GM12878 (cell line): ENCODE results near the gene AKT1S1. TPM values are rescaled to one million over a fixed set of nuclear protein-coding genes. Genes with fewer than 3 reads are reported as not detected.
A peak's percentile ranks its signal among the peaks of the same experiment; 100 is the strongest.

Experiments used
- BCL11A ChIP-seq: IDR thresholded peaks from 2 replicates; pipeline ENCODE4 v1.6.1; 2011; ENCODE audit warnings: low read depth, low read length
- BMI1 ChIP-seq: fragments of 450-650 bp; IDR thresholded peaks from 2 replicates; pipeline ENCODE4 v1.6.1; 2016; ENCODE audit warnings: mild to moderate bottlenecking, moderate library complexity, borderline replicate concordance
- CHD4 ChIP-seq: fragments of 200-600 bp; sonication (generic); IDR thresholded peaks from 2 replicates; pipeline ENCODE4 v1.6.1; 2016; ENCODE audit warnings: mild to moderate bottlenecking
- HCFC1 ChIP-seq: fragments of 150-350 bp; IDR thresholded peaks from 2 replicates; pipeline ENCODE4 v1.6.1; 2014; ENCODE audit warnings: low read length
- HDGF ChIP-seq: fragments of 450-650 bp; IDR thresholded peaks from 2 replicates; pipeline ENCODE4 v1.6.1; 2016; ENCODE audit warnings: antibody characterized with exemption
- IKZF1 ChIP-seq: fragments of 450-650 bp; conservative IDR thresholded peaks from 2 replicates; pipeline ENCODE4 v1.6.1; 2017; ENCODE audit warnings: antibody characterized with exemption, mild to moderate bottlenecking
- KLF5 ChIP-seq: fragments of 450-650 bp; IDR thresholded peaks from 2 replicates; pipeline ENCODE4 v1.6.1; 2014; ENCODE audit warnings: mild to moderate bottlenecking; ENCODE audit not compliant: partially characterized antibody
- MEF2A ChIP-seq: IDR thresholded peaks from 2 replicates; pipeline ENCODE4 v1.6.1; 2011; ENCODE audit warnings: low read depth, mild to moderate bottlenecking, low read length, moderate library complexity; ENCODE audit not compliant: insufficient read depth
- MXI1 ChIP-seq: fragments of 150-350 bp; IDR thresholded peaks from 2 replicates; pipeline ENCODE4 v1.6.1; 2011; ENCODE audit warnings: low read depth, mild to moderate bottlenecking, inconsistent platforms, low read length, improper control_type of control experiment
- NBN ChIP-seq: fragments of 450-650 bp; IDR thresholded peaks from 2 replicates; pipeline ENCODE4 v1.6.1; 2016
- POLR2A ChIP-seq: IDR thresholded peaks from 2 replicates; pipeline ENCODE4 v1.6.1; 2011; ENCODE audit warnings: low read depth, mild to moderate bottlenecking, low read length
- RAD51 ChIP-seq: fragments of 450-650 bp; IDR thresholded peaks from 2 replicates; pipeline ENCODE4 v1.6.1; 2016; ENCODE audit warnings: moderate library complexity, mild to moderate bottlenecking, inconsistent platforms
- RB1 ChIP-seq: fragments of 450-650 bp; formaldehyde crosslinking; IDR thresholded peaks from 2 replicates; pipeline ENCODE4 v1.6.1; 2017; ENCODE audit warnings: mild to moderate bottlenecking, borderline replicate concordance
- SIN3A ChIP-seq: IDR thresholded peaks from 2 replicates; pipeline ENCODE4 v1.6.1; 2012; ENCODE audit warnings: low read depth, low read length, improper control_type of control experiment
- SMARCA5 ChIP-seq: fragments of 450-650 bp; IDR thresholded peaks from 2 replicates; pipeline ENCODE4 v1.6.1; 2017; ENCODE audit warnings: mild to moderate bottlenecking
- SREBF2 ChIP-seq: IDR thresholded peaks from 2 replicates; pipeline ENCODE4 v1.6.1; 2012; ENCODE audit warnings: mild to moderate bottlenecking, low read length
- SRF ChIP-seq, 2 experiments: IDR thresholded peaks; 2 replicates each; pipeline ENCODE4 v1.6.1; 2011; ENCODE audit warnings: low read depth in 2 of 2, low read length in 2 of 2, mild to moderate bottlenecking in 1 of 2, moderate library complexity in 1 of 2
- ZBED1 ChIP-seq: IDR thresholded peaks from 2 replicates; pipeline ENCODE4 v1.6.1; 2016; ENCODE audit warnings: borderline replicate concordance
- ZNF207 ChIP-seq: fragments of 450-650 bp; IDR thresholded peaks from 2 replicates; pipeline ENCODE4 v1.6.1; 2014; ENCODE audit warnings: antibody characterized with exemption, mild to moderate bottlenecking, borderline replicate concordance
- ZNF217 ChIP-seq: fragments of 450-650 bp; IDR thresholded peaks from 2 replicates; pipeline ENCODE4 v1.6.1; 2017; ENCODE audit warnings: antibody characterized with exemption, mild to moderate bottlenecking
- ZNF622 ChIP-seq: fragments of 450-650 bp; IDR thresholded peaks from 2 replicates; pipeline ENCODE4 v1.6.1; 2017; ENCODE audit warnings: mild to moderate bottlenecking, inconsistent platforms
- ZSCAN29 ChIP-seq: fragments of 450-650 bp; IDR thresholded peaks from 2 replicates; pipeline ENCODE4 v1.6.1; 2017; ENCODE audit warnings: mild to moderate bottlenecking, moderate library complexity
- polyA plus RNA-seq, 11 experiments: library from polyadenylated mRNA; depleted of rRNA in 4 of 11; unstranded in 6 of 11; stranded (reverse) in 5 of 11; fragments of >200 nt; fragmentation: Nextera tagmentation in 4 of 11; fragmentation: Illumina TruSeq in 1 of 11; extraction: Ambion mirVana in 4 of 11; extraction: Trizol in 1 of 11; gene quantifications; 1 replicate in 1 of 11; 2 replicates in 10 of 11; pipeline versions ENCODE4 v1.2.1 to v1.2.3, GENCODE V29; 2011 to 2016; ENCODE audit warnings: inconsistent platforms in 2 of 11, missing spikeins in 2 of 11, low read depth in 1 of 11
- total RNA-seq, 4 experiments: library from RNA; depleted of rRNA in 3 of 4; stranded (reverse); fragments of >200 nt in 3 of 4; fragmentation: Illumina TruSeq in 1 of 4; extraction: Trizol in 1 of 4; gene quantifications; 2 replicates each; pipeline versions ENCODE4 v1.2.1 to v1.2.3, GENCODE V29; 2013 to 2021
- TF ChIP-seq, protein P1 (sequence below): IDR thresholded peaks from 2 replicates; pipeline ENCODE4 v1.6.1; 2011; ENCODE audit warnings: low read depth, mild to moderate bottlenecking, low read length, moderate library complexity, borderline replicate concordance; ENCODE audit errors: extremely low read depth
- TF ChIP-seq, protein P2 (sequence below): fragments of 450-650 bp; IDR thresholded peaks from 2 replicates; pipeline ENCODE4 v1.6.1; 2016; ENCODE audit warnings: mild to moderate bottlenecking
- TF ChIP-seq, protein P3 (sequence below): IDR thresholded peaks from 2 replicates; pipeline ENCODE4 v1.6.1; 2012; ENCODE audit warnings: improper control_type of control experiment, low read depth, low read length; ENCODE audit not compliant: insufficient replicate concordance
- TF ChIP-seq, protein P4 (sequence below): IDR thresholded peaks from 2 replicates; pipeline ENCODE4 v1.6.1; 2012; ENCODE audit warnings: low read length, inconsistent platforms

AKT1S1 gene
- total and polyA plus RNA-seq, 10 of the 15 experiments (the other 5 are each of a cell fraction or from before 2014, with no cell fraction given): 0.43 to 23.0 (median 12.3) TPM

DNA sequence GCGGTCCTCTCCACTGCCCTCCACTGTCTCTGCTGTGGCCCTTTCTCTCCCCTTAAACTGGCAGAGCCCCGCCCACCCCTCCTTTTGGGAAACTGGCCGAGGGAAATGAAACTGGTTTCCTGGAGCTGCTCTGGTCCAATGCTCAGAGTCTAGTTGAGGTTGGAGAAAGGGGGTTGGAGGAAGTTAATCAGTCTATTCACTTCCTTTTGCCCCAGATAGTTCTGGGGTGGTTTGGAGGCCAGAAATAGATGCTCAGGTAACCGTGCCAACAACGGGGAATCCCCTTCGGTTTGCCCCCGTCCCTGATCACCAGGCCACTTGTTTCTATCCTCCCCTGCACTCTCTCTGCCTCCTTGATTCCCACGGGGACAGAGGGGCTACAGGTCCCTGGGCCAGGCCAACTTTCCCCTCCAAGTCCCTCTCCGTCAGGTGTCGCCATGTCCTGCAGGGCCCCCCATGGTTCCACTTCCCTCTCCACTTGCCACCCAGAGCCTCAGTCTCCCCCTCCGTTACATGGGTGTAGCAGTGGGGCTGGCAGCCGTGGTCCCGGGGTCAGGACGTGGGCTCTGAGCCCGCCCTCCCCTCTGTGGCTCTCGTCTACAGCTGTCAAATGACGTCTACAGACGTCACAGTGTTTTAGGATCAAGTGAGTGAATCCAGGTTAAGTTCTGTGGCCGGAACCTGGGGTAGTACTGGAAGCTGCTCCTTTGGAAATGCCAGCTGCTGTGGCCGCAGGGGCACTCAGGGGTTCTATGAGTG, 19.9 kb upstream of the AKT1S1 start, which contains the start of gene IL4I1 (continued):
- TF ChIP-seq ZNF217 (peak; percentile 94), CHD4 (no peak), MXI1 (peak; percentile 51), ZBED1 (peak; percentile 22; the same call in 1 of the 2 replicates), BMI1 (peak; percentile 51; the same call in 1 of the 2 replicates), RAD51 (no peak), RB1 (peak; percentile 63; the same call in 1 of the 2 replicates), SREBF2 (no peak), HDGF (peak; percentile 42), SIN3A (peak; percentile 53; the same call in 1 of the 2 replicates), IKZF1 (peak; percentile 98), ZSCAN29 (no peak), POLR2A (peak; percentile 69), HCFC1 (no peak; the same call in 1 of the 2 replicates), SMARCA5 (peak; percentile 98), NBN (peak; percentile 34), KLF5 (no peak), ZNF207 (0 out of 2 replicates have a peak, but pooled peaks have one; percentile 54), BCL11A (peak; percentile 73; the same call in 1 of the 2 replicates), ZNF622 (no peak), SRF (IDR thresholded peaks at IDR 0.05; ENCODE audit: low read depth in 2 of 2, low read length in 2 of 2) (no peak), MEF2A (peak; percentile 96)
- TF ChIP-seq, protein P1, sequence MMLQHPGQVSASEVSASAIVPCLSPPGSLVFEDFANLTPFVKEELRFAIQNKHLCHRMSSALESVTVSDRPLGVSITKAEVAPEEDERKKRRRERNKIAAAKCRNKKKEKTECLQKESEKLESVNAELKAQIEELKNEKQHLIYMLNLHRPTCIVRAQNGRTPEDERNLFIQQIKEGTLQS: no peak
- TF ChIP-seq, protein P2, sequence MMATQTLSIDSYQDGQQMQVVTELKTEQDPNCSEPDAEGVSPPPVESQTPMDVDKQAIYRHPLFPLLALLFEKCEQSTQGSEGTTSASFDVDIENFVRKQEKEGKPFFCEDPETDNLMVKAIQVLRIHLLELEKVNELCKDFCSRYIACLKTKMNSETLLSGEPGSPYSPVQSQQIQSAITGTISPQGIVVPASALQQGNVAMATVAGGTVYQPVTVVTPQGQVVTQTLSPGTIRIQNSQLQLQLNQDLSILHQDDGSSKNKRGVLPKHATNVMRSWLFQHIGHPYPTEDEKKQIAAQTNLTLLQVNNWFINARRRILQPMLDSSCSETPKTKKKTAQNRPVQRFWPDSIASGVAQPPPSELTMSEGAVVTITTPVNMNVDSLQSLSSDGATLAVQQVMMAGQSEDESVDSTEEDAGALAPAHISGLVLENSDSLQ: peak; percentile 60
- TF ChIP-seq, protein P3, sequence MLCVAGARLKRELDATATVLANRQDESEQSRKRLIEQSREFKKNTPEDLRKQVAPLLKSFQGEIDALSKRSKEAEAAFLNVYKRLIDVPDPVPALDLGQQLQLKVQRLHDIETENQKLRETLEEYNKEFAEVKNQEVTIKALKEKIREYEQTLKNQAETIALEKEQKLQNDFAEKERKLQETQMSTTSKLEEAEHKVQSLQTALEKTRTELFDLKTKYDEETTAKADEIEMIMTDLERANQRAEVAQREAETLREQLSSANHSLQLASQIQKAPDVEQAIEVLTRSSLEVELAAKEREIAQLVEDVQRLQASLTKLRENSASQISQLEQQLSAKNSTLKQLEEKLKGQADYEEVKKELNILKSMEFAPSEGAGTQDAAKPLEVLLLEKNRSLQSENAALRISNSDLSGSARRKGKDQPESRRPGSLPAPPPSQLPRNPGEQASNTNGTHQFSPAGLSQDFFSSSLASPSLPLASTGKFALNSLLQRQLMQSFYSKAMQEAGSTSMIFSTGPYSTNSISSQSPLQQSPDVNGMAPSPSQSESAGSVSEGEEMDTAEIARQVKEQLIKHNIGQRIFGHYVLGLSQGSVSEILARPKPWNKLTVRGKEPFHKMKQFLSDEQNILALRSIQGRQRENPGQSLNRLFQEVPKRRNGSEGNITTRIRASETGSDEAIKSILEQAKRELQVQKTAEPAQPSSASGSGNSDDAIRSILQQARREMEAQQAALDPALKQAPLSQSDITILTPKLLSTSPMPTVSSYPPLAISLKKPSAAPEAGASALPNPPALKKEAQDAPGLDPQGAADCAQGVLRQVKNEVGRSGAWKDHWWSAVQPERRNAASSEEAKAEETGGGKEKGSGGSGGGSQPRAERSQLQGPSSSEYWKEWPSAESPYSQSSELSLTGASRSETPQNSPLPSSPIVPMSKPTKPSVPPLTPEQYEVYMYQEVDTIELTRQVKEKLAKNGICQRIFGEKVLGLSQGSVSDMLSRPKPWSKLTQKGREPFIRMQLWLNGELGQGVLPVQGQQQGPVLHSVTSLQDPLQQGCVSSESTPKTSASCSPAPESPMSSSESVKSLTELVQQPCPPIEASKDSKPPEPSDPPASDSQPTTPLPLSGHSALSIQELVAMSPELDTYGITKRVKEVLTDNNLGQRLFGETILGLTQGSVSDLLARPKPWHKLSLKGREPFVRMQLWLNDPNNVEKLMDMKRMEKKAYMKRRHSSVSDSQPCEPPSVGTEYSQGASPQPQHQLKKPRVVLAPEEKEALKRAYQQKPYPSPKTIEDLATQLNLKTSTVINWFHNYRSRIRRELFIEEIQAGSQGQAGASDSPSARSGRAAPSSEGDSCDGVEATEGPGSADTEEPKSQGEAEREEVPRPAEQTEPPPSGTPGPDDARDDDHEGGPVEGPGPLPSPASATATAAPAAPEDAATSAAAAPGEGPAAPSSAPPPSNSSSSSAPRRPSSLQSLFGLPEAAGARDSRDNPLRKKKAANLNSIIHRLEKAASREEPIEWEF: peak; percentile 15
- TF ChIP-seq, protein P4, sequence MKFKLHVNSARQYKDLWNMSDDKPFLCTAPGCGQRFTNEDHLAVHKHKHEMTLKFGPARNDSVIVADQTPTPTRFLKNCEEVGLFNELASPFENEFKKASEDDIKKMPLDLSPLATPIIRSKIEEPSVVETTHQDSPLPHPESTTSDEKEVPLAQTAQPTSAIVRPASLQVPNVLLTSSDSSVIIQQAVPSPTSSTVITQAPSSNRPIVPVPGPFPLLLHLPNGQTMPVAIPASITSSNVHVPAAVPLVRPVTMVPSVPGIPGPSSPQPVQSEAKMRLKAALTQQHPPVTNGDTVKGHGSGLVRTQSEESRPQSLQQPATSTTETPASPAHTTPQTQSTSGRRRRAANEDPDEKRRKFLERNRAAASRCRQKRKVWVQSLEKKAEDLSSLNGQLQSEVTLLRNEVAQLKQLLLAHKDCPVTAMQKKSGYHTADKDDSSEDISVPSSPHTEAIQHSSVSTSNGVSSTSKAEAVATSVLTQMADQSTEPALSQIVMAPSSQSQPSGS: no peak; the same call in 1 of the 2 replicates
